Epidermal melanocyte (primary cell): Measurements from ENCODE around the gene PEAK1.
"Not testable (repeated sequence)": the region's sequence is repeated elsewhere in the genome, so short reads cannot be mapped to it uniquely, and the experiment has no call there.

Source experiments
- DNase-seq: peaks from one replicate; pipeline ENCODE4 v3.0.0; 2011; ENCODE audit warnings: low spot score; ENCODE audit not compliant: insufficient read length

Gene PEAK1

GRCh38 chr15:77406173-77406759 is 13.6 kb downstream of the PEAK1 start:
- not testable (repeated sequence) for DNase-seq

- no peak for DNase-seq
These were observed 17.0 kb downstream of the PEAK1 start for GRCh38 chr15:77402740-77403379.

- no peak for DNase-seq
These were observed 19.6 kb downstream of the PEAK1 start for GRCh38 chr15:77400258-77400657.

- no peak for DNase-seq
These were observed 21.0 kb downstream of the PEAK1 start for GRCh38 chr15:77398927-77399326.

- DNase-seq, result no peak
These were observed 23.2 kb downstream of the PEAK1 start for GRCh38 chr15:77396692-77397091.

DNA sequence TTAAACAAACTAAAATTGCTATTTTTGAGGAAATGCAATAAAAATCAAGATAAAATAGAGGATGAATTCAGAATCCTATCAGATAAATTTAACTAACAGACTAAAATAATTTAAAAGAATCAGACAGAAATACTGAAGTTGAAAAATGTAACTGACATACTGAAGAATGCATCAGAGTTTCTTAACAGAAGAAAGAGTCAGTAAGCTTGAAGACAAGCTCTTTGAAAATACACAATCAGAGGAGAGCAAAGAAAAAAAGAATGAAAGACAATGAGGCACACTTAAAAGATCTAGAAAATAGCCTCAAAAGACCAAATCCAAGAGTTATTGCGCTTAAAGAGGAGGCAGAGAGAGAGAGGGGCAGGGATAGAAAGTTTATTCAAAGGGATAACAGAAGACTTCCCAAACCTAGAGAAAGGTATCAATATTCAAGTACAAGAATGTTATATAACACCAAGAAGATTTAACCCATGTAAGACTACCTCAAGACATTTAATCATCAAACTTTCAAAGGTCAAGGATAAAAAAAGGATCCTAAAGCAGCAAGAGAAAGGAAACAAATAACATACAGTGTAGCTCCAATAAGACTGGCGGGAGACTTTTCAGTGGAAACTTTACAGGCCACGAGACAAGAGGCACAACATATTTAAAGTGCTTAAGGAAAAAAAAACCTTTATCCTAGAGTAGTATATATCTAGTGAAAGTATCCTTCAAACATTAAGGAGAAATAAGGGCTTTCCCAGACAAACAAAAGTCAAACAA is 24.7 kb downstream of the PEAK1 start:
- DNase-seq, result no peak

DNA sequence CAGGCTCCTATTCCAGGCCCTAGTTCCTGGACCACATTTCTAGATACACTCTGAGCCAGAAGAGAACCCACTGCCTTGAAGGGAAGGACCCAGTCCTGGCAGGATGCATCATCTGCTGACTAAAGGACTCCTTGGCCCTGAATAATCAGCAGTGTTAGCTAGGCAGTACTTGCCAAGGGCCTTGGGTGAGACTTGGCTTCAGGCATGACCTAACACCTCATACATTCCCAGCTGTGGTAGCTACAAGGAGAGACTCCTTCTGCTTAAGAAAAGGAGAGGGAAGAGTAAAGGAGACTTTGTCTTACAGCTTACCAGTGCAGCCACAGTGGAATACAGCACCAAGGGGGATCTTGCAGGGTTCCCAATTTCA is 26.4 kb downstream of the PEAK1 start:
- no peak for DNase-seq

GRCh38 chr15:77392762-77393470 is 27.0 kb downstream of the PEAK1 start:
- DNase-seq, result no peak

DNA sequence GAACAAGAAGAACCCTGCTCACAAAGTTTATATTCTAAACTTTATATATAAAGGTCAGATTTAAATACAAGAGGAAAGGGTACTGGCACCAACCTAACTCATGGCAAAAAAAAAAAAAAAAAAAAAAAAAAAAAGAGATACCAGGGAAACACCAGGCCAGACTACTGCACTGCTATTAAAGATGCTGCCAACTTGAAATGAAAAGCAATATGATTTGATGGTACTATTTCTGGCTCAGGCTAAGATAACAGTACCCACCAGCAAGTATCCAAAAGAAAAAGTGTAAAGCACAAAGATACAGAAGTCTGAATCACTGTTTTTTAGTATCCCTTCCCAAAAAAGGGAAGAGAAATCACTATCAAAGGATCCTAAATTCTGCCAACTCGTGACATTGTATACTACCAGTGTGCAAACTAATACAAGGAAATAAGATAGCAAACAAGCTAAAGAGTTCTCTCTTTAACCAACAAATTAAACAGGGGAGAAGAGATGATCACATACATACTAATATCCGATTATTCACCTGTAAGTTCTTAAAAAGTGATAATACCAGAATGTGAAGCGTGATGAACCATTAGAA is 28.4 kb downstream of the PEAK1 start:
- DNase-seq, result no peak

GRCh38 chr15:77387365-77388105 is 32.4 kb downstream of the PEAK1 start:
- no peak for DNase-seq

DNA sequence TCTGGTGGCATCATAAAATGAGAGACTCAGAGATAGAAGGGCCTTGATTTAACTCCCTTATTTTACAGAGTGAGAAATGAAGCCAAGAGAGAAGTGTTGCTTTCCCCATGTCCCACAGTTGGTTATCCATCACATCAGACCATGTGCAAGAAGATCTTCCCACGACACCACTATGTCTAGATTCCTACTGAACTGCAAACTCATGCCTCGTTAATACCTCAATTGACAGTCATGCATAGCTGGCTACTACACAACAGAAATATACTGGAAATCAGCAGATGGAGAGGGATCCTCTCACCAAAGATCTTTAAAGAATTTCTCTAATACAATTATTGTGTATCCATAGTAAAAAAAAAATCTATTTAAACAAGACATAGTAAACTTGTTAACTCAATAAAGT is 33.3 kb downstream of the PEAK1 start:
- no peak for DNase-seq

GRCh38 chr15:77384589-77385359 is 35.1 kb downstream of the PEAK1 start:
- no peak for DNase-seq

DNA sequence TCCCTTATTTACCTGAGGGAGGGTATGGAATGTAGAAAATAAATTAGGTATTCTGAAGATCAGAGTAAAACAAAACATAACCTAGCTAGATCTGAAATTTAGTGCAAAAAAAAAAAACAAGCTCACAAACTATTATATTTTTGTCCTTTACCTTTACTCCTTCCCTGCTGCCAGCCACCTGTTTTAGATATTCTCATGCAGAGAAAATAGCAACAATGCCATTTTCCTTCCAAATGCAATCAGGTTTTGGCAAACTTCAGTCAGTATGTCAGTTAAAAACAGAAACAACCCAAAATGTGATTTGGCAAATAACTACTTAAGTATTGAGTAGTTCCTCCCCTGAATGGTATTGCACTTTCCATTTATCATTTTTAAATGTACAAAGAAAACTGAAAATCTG is 35.8 kb downstream of the PEAK1 start:
- DNase-seq, result no peak

DNA sequence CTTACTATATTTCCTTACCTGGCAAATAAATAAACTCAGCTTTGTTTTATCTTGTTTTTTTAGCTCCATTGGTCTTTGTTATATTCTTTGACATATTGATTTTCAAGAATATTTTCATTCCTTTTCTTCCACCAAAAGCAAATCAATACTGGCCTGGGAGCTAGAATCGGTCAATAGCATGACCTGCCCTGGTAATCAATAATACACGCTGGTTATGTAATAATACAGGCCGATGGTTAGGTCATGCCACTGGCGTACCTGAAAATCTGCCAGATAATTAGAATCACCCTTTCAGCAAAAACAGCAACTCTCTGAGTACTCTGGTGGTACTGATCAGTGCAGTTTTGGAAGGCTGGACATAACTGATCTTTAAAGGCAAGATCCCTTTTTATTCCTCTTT is 39.9 kb downstream of the PEAK1 start:
- no peak for DNase-seq

DNA sequence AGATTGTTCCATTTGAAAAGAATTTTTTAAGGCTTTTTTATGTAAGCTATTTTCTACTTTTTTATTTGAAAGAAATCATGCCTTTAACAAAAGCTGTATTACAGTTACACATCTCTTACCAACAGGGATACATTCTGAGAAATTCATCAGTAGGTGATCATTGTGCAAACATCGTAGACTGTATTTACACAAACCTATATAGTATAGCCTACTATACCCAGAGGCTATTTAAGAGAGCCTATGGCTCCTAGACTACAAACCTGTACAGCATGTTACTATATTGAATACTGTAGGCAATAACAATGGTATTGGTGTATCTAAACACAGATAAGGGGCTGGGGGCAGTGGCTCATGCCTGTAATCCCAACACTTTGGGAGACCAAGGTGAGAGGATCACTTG is 43.1 kb downstream of the PEAK1 start:
- DNase-seq, result no peak

GRCh38 chr15:77375133-77375532 is 44.8 kb downstream of the PEAK1 start:
- no peak for DNase-seq

- DNase-seq, result no peak
These were observed 46.5 kb downstream of the PEAK1 start for GRCh38 chr15:77373441-77373840.

DNA sequence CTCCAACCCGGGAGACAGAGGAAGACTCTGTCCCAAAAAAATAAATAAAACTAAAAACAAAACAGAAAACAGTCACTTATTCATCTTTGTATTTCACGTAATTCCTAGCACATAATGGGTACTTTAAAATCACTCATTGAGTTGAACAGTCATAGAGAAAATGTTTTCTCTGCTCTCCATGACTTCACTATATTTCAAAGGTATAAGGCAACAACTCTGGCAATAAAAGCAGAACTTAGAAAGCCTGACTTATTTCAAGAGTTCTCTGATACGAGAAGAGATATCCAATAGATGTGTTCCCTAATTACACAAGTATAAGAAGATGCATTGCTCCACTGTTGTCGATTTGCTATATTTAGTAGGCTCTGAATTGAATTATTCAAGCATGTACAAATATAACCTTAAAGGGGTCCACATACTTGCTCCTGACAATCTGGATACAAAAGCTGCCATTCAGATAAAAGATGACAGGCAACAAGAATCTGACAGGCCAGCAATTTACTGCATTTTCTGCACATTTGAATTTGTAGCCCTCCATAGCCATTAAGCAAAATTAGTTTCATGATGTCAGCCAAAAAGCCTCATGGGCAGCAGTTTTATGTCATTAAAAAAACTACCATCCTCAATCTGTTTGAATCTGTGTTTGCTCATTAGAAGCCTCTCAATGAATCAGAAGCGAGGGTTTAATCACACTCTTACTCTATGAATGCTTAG is 47.9 kb downstream of the PEAK1 start:
- no peak for DNase-seq

DNA sequence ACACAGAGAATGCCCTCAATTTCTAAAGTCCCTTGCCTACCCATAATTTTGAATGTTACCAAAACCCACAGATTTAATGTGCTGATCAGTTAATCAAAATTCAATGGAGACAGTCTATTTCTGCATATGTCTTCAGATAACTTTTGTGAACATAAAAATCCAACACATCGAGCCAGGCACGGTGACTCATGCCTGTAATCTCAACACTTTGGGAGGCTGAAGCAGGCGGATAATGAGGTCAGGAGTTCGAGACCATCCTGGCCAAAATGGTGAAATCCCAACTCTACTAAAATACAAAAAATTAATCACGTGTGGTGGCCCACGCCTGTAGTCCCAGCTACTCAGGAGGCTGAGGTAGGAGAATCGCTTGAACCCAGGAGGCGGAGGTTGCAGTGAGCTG is 49.3 kb downstream of the PEAK1 start:
- no peak for DNase-seq

GRCh38 chr15:77369168-77369567 is 50.7 kb downstream of the PEAK1 start:
- DNase-seq, result no peak
